Neural progenitor cell (in vitro differentiated cells): ENCODE data around the gene KLRC2. TPM values are rescaled to one million over a fixed set of nuclear protein-coding genes. Genes with fewer than 3 reads are reported as not detected.
"Not testable (repeated sequence)": the region's sequence is repeated elsewhere in the genome, so short reads cannot be mapped to it uniquely, and the experiment has no call there.

ENCODE experiments used
- DNase-seq: peaks from one replicate; pipeline ENCODE4 v3.0.0-alpha.2; 2016; ENCODE audit warnings: low spot score
- H2AFZ ChIP-seq: fragments of 200-600 bp; sonication (generic); replicated peaks from 2 replicates; pipeline ENCODE4 v1.6.1; 2016; ENCODE audit warnings: antibody characterized with exemption
- H3F3A ChIP-seq: fragments of 200-600 bp; sonication (generic); 2 replicates; pipeline ENCODE4 v1.6.1; 2016; ENCODE audit warnings: antibody characterized with exemption, low read depth
- H3K27ac ChIP-seq: fragments of 200-600 bp; sonication (generic); 2 replicates; pipeline ENCODE4 v1.5.1; 2016; ENCODE audit warnings: mild to moderate bottlenecking
- H3K27me3 ChIP-seq: fragments of 200-600 bp; sonication (generic); 2 replicates; pipeline ENCODE4 v1.6.1; 2016; ENCODE audit warnings: mild to moderate bottlenecking, moderate library complexity
- H3K36me3 ChIP-seq: fragments of 200-600 bp; sonication (generic); 2 replicates; pipeline ENCODE4 v1.5.1; 2016
- H3K4me1 ChIP-seq: fragments of 200-600 bp; sonication (generic); 2 replicates; pipeline ENCODE4 v1.6.1; 2016; ENCODE audit warnings: mixed run types
- H3K4me2 ChIP-seq: fragments of 200-600 bp; sonication (generic); 2 replicates; pipeline ENCODE4 v1.6.1; 2016
- H3K4me3 ChIP-seq: fragments of 200-600 bp; sonication (generic); 2 replicates; pipeline ENCODE4 v1.5.1; 2016
- H3K79me2 ChIP-seq: fragments of 200-600 bp; sonication (generic); 2 replicates; pipeline ENCODE4 v1.6.1; 2016; ENCODE audit warnings: low read depth
- H3K9ac ChIP-seq: fragments of 200-600 bp; sonication (generic); 2 replicates; pipeline ENCODE4 v1.6.1; 2016
- H3K9me3 ChIP-seq: fragments of 200-600 bp; sonication (generic); 2 replicates; pipeline ENCODE4 v1.5.1; 2016; ENCODE audit warnings: low read depth
- H4K20me1 ChIP-seq: fragments of 200-600 bp; sonication (generic); 2 replicates; pipeline ENCODE4 v1.6.1; 2016; ENCODE audit warnings: low read depth
- H3K27ac Mint-ChIP-seq: 3 replicates; pipeline ENCODE4 v1.8.0; 2021; ENCODE audit warnings: mixed read lengths
- H3K27me3 Mint-ChIP-seq: 2 replicates; pipeline ENCODE4 v1.8.0; 2022; ENCODE audit warnings: low read depth, mild to moderate bottlenecking, inconsistent platforms, moderate library complexity, mixed read lengths; ENCODE audit not compliant: insufficient read depth
- H3K36me3 Mint-ChIP-seq: 3 replicates; pipeline ENCODE4 v1.8.0; 2021; ENCODE audit warnings: mixed read lengths
- H3K4me1 Mint-ChIP-seq: 3 replicates; pipeline ENCODE4 v1.8.0; 2021; ENCODE audit warnings: mixed read lengths
- H3K4me3 Mint-ChIP-seq: 3 replicates; pipeline ENCODE4 v1.8.0; 2021; ENCODE audit warnings: mild to moderate bottlenecking, moderate library complexity, mixed read lengths
- H3K9me3 Mint-ChIP-seq: 3 replicates; pipeline ENCODE4 v1.8.0; 2020; ENCODE audit warnings: mixed read lengths
- CTCF ChIP-seq: fragments of 200-600 bp; sonication (generic); IDR thresholded peaks from 2 replicates; pipeline ENCODE4 v1.5.1; 2017; ENCODE audit warnings: antibody characterized with exemption, mild to moderate bottlenecking
- EZH2 ChIP-seq: fragments of 200-600 bp; sonication (generic); IDR thresholded peaks from 2 replicates; pipeline ENCODE4 v1.6.1; 2017; ENCODE audit warnings: antibody characterized with exemption, mild to moderate bottlenecking, moderate library complexity
- EZH2phosphoT487 ChIP-seq: fragments of 200-600 bp; sonication (generic); IDR thresholded peaks from 2 replicates; pipeline ENCODE4 v1.6.1; 2017; ENCODE audit warnings: antibody characterized with exemption
- total RNA-seq: library from RNA; depleted of rRNA; stranded (reverse); fragments of >200 nt; gene quantifications from 2 replicates; pipeline ENCODE4 v1.2.3, GENCODE V29; 2015; ENCODE audit warnings: low replicate concordance

KLRC2 gene
- total RNA-seq, 1 donor from 2014 or later, result not detected

- H3K36me3 Mint-ChIP-seq, DNase-seq, H3K36me3 ChIP-seq, H3K9me3 ChIP-seq, H3K9ac ChIP-seq, H3K4me2 ChIP-seq, H3K4me1 ChIP-seq, H3K4me3 ChIP-seq, H3K27me3 Mint-ChIP-seq, H3K27me3 ChIP-seq, H3K27ac Mint-ChIP-seq, H2AFZ ChIP-seq, H4K20me1 ChIP-seq, H3F3A ChIP-seq, H3K4me1 Mint-ChIP-seq, H3K9me3 Mint-ChIP-seq, H3K79me2 ChIP-seq, H3K4me3 Mint-ChIP-seq, H3K27ac ChIP-seq: not testable (repeated sequence)
These were observed 5.2 kb downstream of the KLRC2 start for GRCh38 chr12:10430623-10431022.

GRCh38 chr12:10425938-10426337 is 9.9 kb downstream of the KLRC2 start:
- not testable (repeated sequence) for H3K4me3 ChIP-seq, H3K4me1 ChIP-seq, H3K27me3 ChIP-seq, H3K9me3 Mint-ChIP-seq, DNase-seq, H3K4me2 ChIP-seq, H3K9me3 ChIP-seq, H3K36me3 Mint-ChIP-seq, H3K36me3 ChIP-seq, H3K4me1 Mint-ChIP-seq, H4K20me1 ChIP-seq, H3K27ac Mint-ChIP-seq, H3K9ac ChIP-seq, H3K27me3 Mint-ChIP-seq, H3K4me3 Mint-ChIP-seq, H3K27ac ChIP-seq, H3F3A ChIP-seq, H3K79me2 ChIP-seq
- peak overlapping the region; percentile 50 for H2AFZ ChIP-seq

- H3K4me2 ChIP-seq, H3K36me3 ChIP-seq, H3K79me2 ChIP-seq, H3K27me3 Mint-ChIP-seq, H3K36me3 Mint-ChIP-seq, H3K4me1 ChIP-seq, DNase-seq, H3K27me3 ChIP-seq, H3K27ac Mint-ChIP-seq, H3K4me3 Mint-ChIP-seq, H3K9me3 ChIP-seq, H3K4me1 Mint-ChIP-seq, H3K4me3 ChIP-seq, H2AFZ ChIP-seq, H3K27ac ChIP-seq, H3F3A ChIP-seq, H4K20me1 ChIP-seq, H3K9ac ChIP-seq, H3K9me3 Mint-ChIP-seq: not testable (repeated sequence)
These were observed 11.4 kb downstream of the KLRC2 start for GRCh38 chr12:10424260-10424899.

- not testable (repeated sequence) for H3K27me3 Mint-ChIP-seq
These were observed 13.7 kb downstream of the KLRC2 start for GRCh38 chr12:10422159-10422558.

GRCh38 chr12:10420334-10420733 is 15.5 kb downstream of the KLRC2 start, which contains the start of gene KLRC3:
Gene KLRC3 (minus strand): TSS chr12:10420595. CDS start chr12:10420550, 45 bp downstream.
- not testable (repeated sequence) for H3K4me3 ChIP-seq, H3K79me2 ChIP-seq, H3K27me3 ChIP-seq, H3K4me2 ChIP-seq, H3K9me3 Mint-ChIP-seq, H3K27me3 Mint-ChIP-seq, H3F3A ChIP-seq, H2AFZ ChIP-seq, H3K27ac Mint-ChIP-seq, H3K36me3 ChIP-seq, H4K20me1 ChIP-seq, H3K36me3 Mint-ChIP-seq, H3K4me3 Mint-ChIP-seq, H3K4me1 ChIP-seq, H3K9me3 ChIP-seq, H3K4me1 Mint-ChIP-seq, H3K9ac ChIP-seq, H3K27ac ChIP-seq, DNase-seq

More at GRCh38 chr12:10422159-10422558, 13.7 kb downstream of the KLRC2 start:
- not testable (repeated sequence) for DNase-seq, H3K27me3 ChIP-seq, H3K4me2 ChIP-seq, H3K4me1 ChIP-seq, H3K9ac ChIP-seq, H3K36me3 ChIP-seq, H4K20me1 ChIP-seq, H3K27ac Mint-ChIP-seq, H3K4me1 Mint-ChIP-seq, H3F3A ChIP-seq, H3K36me3 Mint-ChIP-seq, H3K79me2 ChIP-seq, H2AFZ ChIP-seq, H3K4me3 Mint-ChIP-seq, H3K4me3 ChIP-seq, H3K9me3 ChIP-seq, H3K9me3 Mint-ChIP-seq, H3K27ac ChIP-seq

- Histone ChIP-seq H2AFZ (no peak within 1 kb of the TSS), H3K27ac (no peak within 1 kb of the TSS), H3K79me2 (no peaks in the 10 kb centered on the region), H3K4me3 (no peak within 1 kb of the TSS), H3K4me2 (no peak within 1 kb of the TSS), H3K4me1 (no peaks in the 10 kb centered on the region), H3K9ac (no peak within 1 kb of the TSS), H4K20me1 (no peaks in the 10 kb centered on the region), H3K27me3 (no peaks in the 10 kb centered on the region), H3K36me3 (no peaks in the 10 kb centered on the region), H3K9me3 (no peaks in the 10 kb centered on the region), H3F3A (no peaks in the 10 kb centered on the region)
- H3K36me3 Mint-ChIP-seq, result no peaks in the 10 kb centered on the region
- no peak within 1 kb of the TSS for H3K4me3 Mint-ChIP-seq
- no peaks in the 10 kb centered on the region for H3K9me3 Mint-ChIP-seq
- no peak for DNase-seq
- no peaks in the 10 kb centered on the region for H3K27me3 Mint-ChIP-seq
- TF ChIP-seq EZH2phosphoT487, result no peak
- no peak for TF ChIP-seq CTCF
- no peak for TF ChIP-seq EZH2
- H3K4me1 Mint-ChIP-seq, result no peaks in the 10 kb centered on the region
- H3K27ac Mint-ChIP-seq, result peak within 1 kb of the TSS; percentile 33
These were observed 26.4 kb downstream of the KLRC2 start, which contains the start of gene KLRC4 for GRCh38 chr12:10409392-10409791. Gene KLRC4 (minus strand): TSS chr12:10409757. CDS start chr12:10409575, 182 bp downstream.
